Peyer's patch (tissue), 4 donors: ENCODE data around the gene AANAT. TPM values are rescaled to one million over a fixed set of nuclear protein-coding genes. Genes with fewer than 3 reads are reported as not detected.

ENCODE experiments used
- DNase-seq, 3 donors: peaks; one replicate each; pipeline ENCODE4 v3.0.0-alpha.2; 2017 to 2019
- H3K27ac ChIP-seq, 4 donors: fragments of 200-600 bp; sonication (generic); one replicate each; pipeline ENCODE4 v1.5.1; 2016 to 2019
- H3K27me3 ChIP-seq, 2 donors: fragments of 200-600 bp; sonication (generic); one replicate each; pipeline ENCODE4 v1.5.1; 2019
- H3K36me3 ChIP-seq, 3 donors: fragments of 200-600 bp; sonication (generic); one replicate each; pipeline ENCODE4 v1.5.1; 2016 to 2019
- H3K4me1 ChIP-seq, 4 donors: fragments of 200-600 bp; sonication (generic); one replicate each; pipeline ENCODE4 v1.5.1; 2016 to 2019
- H3K4me3 ChIP-seq, 4 donors: fragments of 200-600 bp; sonication (generic); 1 replicate in 3 of 4; 2 replicates in 1 of 4; pipeline ENCODE4 v1.5.1; 2016 to 2019; ENCODE audit warnings: mild to moderate bottlenecking in 1 of 4
- H3K9me3 ChIP-seq, 4 donors: fragments of 200-600 bp; sonication (generic); one replicate each; pipeline ENCODE4 v1.5.1; 2016 to 2019; ENCODE audit warnings: mild to moderate bottlenecking in 1 of 4
- POLR2A ChIP-seq, 2 donors: fragments of 450-650 bp; IDR thresholded peaks; one replicate each; pipeline ENCODE4 v1.5.1; 2017; ENCODE audit warnings: antibody characterized with exemption in 2 of 2, mild to moderate bottlenecking in 2 of 2, moderate library complexity in 2 of 2
- total RNA-seq, 4 donors: library from RNA; depleted of rRNA; stranded (reverse); fragments of >200 nt; gene quantifications; one replicate each; pipeline ENCODE4 v1.1.0, GENCODE V29; 2016
- TF ChIP-seq, protein P1 (sequence below), 6 experiments: fragments of 450-650 bp in 4 of 6; fragments of 200-600 bp in 2 of 6; sonication (generic) in 1 of 6; IDR thresholded peaks; one replicate each; pipeline ENCODE4 v1.5.1; 2017 to 2019; ENCODE audit warnings: antibody characterized with exemption in 6 of 6, mild to moderate bottlenecking in 3 of 6, moderate library complexity in 1 of 6

Gene AANAT
- total RNA-seq, 4 donors from 2014 or later: not detected

DNA sequence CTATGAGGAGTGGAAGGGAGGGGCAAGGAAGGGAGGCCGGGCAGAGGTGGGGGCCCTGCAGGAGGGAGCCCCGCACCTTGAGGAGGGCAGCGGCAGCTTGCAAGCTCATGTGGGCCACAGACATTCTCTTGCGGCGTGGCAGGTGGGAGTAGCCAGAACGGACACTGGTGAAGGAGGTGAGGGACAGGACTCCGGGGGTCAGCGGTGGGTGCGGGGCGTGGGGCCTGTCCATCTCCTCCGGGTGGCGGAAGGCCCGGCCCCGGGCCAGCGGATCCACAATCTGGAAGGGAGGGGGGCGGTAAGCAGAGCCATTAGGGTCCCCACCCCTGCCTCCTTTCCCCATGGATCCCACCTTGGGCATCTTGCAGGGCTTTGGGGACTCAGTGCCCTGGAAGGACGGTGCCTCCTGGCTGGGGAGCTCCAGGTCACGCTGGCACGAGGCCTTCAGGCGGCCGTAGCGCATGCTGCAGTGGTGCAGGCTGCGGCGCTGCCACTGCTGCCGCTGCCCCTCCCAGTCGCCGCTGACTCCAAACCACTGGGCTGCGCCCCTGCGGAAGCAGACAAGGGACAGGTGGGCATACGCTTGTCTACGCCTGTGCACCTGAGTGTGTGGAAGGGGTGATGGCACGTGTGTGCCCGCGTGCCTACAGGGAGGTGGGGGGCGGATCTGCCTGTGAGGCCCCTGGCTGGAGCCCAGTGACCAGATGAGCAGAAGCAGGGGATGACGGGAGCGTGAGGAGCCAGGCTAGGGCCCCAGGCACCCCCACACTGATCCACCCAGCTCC lies 11.5 kb downstream of the AANAT start:
- no peaks in the 10 kb centered on the region for H3K27me3 ChIP-seq
- H3K4me3 ChIP-seq: no peak overlapping the region
- H3K4me1 ChIP-seq: peaks cover 0 to 11% (median 2%) of the 10 kb centered on the region in 4 donors
- peaks cover 0 to 13% (median 0%) of the 10 kb centered on the region in 3 donors for H3K36me3 ChIP-seq
- no peak for TF ChIP-seq POLR2A (IDR thresholded peaks at IDR 0.05)
- TF ChIP-seq, protein P1, sequence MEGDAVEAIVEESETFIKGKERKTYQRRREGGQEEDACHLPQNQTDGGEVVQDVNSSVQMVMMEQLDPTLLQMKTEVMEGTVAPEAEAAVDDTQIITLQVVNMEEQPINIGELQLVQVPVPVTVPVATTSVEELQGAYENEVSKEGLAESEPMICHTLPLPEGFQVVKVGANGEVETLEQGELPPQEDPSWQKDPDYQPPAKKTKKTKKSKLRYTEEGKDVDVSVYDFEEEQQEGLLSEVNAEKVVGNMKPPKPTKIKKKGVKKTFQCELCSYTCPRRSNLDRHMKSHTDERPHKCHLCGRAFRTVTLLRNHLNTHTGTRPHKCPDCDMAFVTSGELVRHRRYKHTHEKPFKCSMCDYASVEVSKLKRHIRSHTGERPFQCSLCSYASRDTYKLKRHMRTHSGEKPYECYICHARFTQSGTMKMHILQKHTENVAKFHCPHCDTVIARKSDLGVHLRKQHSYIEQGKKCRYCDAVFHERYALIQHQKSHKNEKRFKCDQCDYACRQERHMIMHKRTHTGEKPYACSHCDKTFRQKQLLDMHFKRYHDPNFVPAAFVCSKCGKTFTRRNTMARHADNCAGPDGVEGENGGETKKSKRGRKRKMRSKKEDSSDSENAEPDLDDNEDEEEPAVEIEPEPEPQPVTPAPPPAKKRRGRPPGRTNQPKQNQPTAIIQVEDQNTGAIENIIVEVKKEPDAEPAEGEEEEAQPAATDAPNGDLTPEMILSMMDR (IDR thresholded peaks at IDR 0.05): no peak
- H3K9me3 ChIP-seq: no peaks in the 10 kb centered on the region
- no peak for DNase-seq
- peak overlapping the region in 1 of 4 donors; percentile 64 for H3K27ac ChIP-seq

DNA sequence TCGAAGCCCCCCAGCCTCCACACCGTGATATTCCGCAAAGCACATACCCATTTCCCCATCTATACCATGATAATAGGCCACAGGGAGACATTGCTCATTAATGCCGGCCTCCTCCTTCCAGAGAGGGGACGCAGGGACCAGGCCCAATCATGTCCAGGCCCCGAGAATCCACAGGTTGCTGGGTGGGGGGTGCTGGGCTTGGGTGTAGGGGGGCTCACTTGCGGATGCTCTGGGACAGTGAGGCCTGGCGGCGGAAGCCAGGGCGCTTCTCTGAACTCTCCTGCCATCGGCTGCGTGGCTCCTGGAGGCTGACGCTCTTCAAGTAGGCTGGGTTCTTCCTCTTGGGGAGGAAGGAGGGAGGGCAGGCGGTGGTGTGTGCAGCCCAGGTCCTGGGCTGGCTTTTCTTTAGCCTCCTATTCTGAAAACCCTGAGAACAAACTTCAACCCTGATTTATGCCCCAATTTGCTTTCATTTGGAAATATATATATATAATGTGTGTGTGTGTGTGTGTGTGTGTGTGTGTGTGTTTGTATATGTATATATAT lies 12.2 kb downstream of the AANAT start:
- Histone ChIP-seq H3K27me3 (no peaks in the 10 kb centered on the region), H3K9me3 (no peaks in the 10 kb centered on the region), H3K4me1 (peaks cover 0 to 15% (median 2%) of the 10 kb centered on the region in 4 donors), H3K27ac (peak overlapping the region in 1 of 4 donors; percentile 64), H3K4me3 (peak overlapping the region in 1 of 4 donors; percentile 9), H3K36me3 (peaks cover 0 to 13% (median 0%) of the 10 kb centered on the region in 3 donors)
- TF ChIP-seq, protein P1 (IDR thresholded peaks at IDR 0.05): no peak
- no peak for TF ChIP-seq POLR2A (IDR thresholded peaks at IDR 0.05)
- peak in 1 of 3 donors; percentile 50 for DNase-seq

DNA sequence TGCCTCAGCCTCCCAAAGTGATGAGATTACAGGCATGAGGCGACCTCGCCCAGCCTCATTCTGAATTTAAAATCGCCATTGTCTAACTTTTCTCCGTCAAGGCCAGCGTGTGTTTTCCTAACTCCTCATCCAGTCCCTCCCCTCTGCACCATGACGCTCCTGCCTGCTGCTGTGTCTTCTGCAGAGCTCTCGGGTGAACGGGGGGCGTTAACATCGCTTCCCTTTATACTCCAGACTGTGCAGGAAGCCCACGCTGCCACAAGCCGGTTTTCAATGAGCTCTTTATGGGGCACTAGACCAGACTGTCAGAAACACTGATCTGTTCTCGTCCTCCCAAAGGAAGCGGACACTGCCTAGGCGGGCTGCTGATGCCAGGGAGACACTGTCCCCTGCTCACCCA lies 13.2 kb downstream of the AANAT start:
- Histone ChIP-seq H3K27ac (peak overlapping the region; percentile 2 to 91 (median 45)), H3K27me3 (no peaks in the 10 kb centered on the region), H3K4me1 (peaks cover 0 to 19% (median 2%) of the 10 kb centered on the region in 4 donors), H3K4me3 (peak overlapping the region in 2 of 4 donors; percentile 16 to 36), H3K36me3 (peaks cover 0 to 13% (median 0%) of the 10 kb centered on the region in 3 donors), H3K9me3 (no peaks in the 10 kb centered on the region)
- no peak for TF ChIP-seq POLR2A (IDR thresholded peaks at IDR 0.05)
- TF ChIP-seq, protein P1 (IDR thresholded peaks at IDR 0.05): no peak
- peak in 2 of 3 donors; percentile 61 to 64 for DNase-seq

DNA sequence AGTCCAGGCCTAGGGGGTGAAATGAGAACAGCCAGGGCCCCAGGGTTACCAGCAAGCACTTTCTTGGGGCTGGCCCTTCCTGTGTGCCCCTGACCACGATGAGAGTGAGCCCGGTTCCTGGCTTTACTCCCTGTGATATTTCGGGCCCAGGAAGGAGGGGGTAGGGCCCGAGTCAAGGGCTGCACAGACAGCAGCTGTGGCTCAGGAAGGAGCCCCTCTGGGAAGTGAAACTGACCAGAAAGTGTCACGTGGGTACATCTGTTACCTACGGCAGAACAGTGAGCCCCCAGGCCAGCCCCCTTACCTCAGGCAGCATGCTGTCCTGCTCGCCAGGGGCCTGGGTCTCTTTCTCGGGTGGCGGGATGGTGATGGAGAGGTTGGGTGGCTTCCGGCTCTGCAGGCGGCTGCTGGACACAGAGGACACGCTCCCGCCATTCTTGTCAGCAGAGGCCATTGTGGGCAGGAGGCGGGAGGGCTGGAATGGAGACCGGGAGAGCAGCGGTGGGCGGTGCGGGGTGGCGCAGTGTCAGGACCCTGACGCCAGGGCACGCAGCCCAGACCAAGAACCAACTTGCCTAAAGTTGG lies 13.8 kb downstream of the AANAT start:
- DNase-seq: peak in 2 of 3 donors; percentile 86 to 87
- Histone ChIP-seq H3K4me3 (peak overlapping the region in 2 of 4 donors; percentile 16 to 36), H3K27ac (peak overlapping the region; percentile 2 to 91 (median 45)), H3K4me1 (peaks cover 0 to 19% (median 2%) of the 10 kb centered on the region in 4 donors), H3K36me3 (peaks cover 0 to 13% (median 0%) of the 10 kb centered on the region in 3 donors), H3K9me3 (no peaks in the 10 kb centered on the region), H3K27me3 (no peaks in the 10 kb centered on the region)
- no peak for TF ChIP-seq POLR2A (IDR thresholded peaks at IDR 0.05)
- TF ChIP-seq, protein P1 (IDR thresholded peaks at IDR 0.05): no peak

DNA sequence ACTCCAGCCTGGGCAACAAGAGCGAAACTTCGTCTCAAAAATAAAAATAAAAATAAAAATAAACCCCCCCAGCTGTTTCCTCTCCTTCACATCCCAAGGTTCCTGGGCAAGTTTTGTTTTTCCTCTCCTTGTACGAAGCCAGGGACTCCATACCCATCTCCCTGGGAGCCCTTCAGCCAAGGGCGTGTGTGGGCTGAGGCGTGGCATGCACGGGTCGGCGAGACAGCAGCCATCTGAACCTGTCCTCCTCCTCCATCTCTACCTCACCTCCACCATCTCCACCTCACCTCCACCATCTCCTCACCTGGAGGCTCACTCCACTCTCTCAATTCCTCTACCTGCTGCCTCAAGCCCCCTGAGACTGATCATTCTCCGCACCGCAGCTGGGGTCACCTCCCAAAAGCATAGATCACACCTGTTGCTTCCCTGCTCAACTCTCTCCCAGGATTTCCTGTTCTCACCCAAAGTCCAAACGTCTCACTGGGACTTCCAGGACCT lies 16.9 kb downstream of the AANAT start:
- no peak overlapping the region for H3K4me3 ChIP-seq
- DNase-seq: no peak
- TF ChIP-seq, protein P1 (IDR thresholded peaks at IDR 0.05): no peak
- no peak for TF ChIP-seq POLR2A (IDR thresholded peaks at IDR 0.05)
- peak overlapping the region in 2 of 4 donors; percentile 12 to 91 for H3K27ac ChIP-seq
- no peaks in the 10 kb centered on the region for H3K27me3 ChIP-seq
- H3K9me3 ChIP-seq: no peaks in the 10 kb centered on the region
- H3K4me1 ChIP-seq: peaks cover 0 to 18% (median 3%) of the 10 kb centered on the region in 4 donors
- peaks cover 0 to under 1% (median 0%) of the 10 kb centered on the region in 3 donors for H3K36me3 ChIP-seq
